ENCODE measurements around the gene OLIG1.

The OLIG1 gene

DNA sequence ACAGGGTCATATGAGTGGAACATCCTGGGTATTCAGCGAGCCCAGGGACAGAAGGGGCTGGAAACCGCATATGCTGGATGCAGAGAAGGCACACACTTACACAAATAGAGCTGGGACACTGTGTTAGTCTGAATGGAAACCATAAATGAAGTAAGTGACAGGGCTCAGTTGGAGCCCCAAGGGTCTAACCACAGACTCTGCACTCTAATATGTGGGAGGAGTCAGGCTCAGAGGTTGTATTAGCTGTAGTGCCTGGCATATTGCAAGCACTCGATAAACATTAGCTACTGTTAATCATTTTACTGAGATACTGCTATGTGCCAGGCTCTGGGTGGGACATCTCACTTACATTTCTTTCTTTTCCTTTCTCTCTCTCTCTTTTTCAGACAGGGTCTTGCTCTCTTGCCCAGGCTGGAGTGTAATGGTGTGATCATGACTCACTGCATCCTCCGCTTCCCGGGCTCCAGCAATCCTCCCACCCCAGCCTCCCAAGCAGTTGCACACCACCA lies 6.5 kb upstream of the OLIG1 start:
- DNase-seq (ENCODE audit: low read depth, low spot score), result no peak

DNA sequence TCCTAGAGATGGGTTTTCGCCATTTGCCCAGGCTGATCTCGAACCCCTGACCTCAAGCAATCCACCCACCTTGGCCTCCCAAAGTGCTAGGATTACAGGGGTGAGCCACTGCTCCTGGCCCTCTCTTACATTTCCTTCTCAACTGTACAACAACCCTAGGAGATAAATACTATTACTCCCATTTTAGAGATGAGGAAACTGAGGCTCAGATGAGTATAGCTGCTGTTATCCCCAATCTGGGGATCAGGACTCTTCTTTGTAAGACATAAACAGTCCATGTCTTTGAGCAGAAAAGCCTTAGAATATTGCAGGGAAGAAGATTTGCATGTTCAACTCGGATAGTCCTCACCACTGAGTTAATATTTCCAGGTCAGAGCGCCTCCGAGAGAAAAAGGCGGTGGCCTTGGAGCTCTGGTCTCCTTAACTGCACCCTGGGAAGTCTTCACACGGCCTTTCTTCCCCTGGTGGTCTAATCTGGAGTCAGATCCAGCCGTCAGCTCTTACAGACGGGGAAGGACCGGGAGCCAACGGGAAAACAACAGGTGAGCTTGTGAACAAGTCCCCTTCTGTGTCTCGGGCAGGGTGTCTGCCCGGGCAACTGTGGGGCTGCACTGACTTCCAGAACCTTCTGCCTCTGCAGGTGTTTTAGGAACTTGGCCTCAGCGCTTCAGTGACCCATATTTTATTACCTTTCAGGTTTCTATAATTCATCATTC lies 5.9 kb upstream of the OLIG1 start:
- DNase-seq (ENCODE audit: low read depth, low spot score), result no peak

DNA sequence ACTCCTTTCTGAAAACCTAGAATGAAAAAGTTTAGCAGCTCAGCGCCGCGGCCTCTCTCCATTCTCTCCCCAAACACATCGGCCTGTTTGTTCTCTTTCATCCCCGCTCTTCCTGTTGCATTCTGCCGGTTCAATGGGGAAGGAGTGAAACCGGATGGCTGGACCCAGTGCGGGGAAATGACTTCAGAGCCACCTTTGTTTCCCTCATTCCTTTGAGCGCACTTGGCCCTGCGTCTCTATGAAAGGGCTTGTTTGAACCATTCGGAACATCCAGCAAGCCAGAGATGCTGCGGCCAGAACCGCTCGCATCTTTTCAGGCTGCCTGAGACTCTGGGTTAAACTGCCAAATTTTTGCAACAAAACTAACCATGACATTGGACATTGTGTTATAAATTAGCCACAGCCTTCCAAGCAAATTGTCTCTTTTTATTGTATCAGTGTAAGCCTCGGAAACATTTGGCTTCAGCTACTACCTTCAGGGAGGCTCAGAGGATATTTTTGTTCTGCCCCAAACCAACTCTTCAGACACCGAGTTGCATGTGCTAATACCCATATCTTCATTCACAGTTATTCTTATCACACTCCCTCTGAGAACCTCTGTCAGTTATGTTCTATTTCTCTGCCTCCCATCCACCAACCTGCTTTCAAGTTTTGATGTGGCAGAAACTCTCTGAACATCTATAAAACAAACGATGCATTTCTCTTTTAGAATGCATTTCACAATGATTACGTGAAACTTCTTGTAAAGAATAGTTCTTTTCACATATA lies 5.1 kb upstream of the OLIG1 start:
- no peak for DNase-seq (ENCODE audit: low read depth, low spot score)

DNA sequence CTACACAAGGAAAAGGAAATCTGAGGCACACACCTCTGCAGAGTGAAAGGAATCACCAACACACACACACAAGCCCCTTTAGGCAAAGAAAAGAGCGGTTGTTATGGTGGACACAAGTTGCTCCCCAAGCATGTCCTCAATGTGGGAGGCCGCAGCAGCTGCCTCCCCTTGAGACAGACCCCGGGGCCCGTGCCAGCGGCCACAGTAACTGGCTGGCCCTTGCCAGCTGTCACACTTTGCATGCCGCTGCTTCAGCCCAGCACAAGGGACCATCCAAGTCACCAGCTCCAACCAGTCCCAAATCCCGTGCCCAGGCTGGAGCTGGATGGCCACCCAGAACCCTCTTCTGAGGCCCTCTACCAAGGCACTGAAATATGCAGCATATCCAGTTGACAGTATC lies 2.9 kb upstream of the OLIG1 start:
- no peak for DNase-seq (ENCODE audit: low read depth, low spot score)

DNA sequence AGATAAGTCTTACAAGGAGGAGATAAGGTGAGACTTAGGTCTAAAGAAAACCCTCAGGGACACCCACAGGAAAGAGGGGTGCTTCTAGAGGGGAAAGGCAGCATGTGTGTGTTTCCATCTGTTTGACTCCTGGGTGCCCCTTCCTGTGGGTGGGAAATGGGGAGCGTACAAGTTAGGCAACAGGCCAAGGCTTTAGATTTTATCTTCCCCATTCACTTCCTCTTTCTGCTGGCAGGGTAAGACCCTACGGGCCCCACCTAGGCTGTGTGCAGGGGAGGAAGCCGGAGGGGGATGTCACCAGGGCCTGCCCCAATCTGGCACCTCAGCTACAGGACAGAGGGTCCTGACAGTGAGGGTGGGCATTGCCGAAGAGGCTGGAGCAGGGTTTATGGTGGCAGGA lies 2.5 kb upstream of the OLIG1 start:
- DNase-seq (ENCODE audit: low read depth, low spot score), result no peak

DNA sequence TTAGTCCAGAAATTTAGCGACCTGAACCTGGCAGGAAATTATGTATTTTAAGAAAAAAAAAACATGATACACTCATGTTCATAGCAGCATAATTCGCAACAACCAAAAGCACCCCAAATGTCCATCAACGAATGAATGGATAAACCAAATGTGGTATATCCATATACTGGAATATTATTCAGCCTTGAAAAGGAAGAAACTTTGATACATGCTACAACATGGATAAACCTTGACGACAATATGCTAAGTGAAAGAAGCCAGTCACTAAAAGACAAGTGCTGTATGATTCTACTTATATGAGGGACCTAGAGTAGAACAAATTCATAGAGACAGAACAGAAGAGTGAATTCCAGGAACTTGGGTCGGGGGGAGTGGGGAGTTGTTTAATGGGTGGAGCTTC lies 698 bp upstream of the OLIG1 start:
- DNase-seq (ENCODE audit: low read depth, low spot score), result no peak

DNA sequence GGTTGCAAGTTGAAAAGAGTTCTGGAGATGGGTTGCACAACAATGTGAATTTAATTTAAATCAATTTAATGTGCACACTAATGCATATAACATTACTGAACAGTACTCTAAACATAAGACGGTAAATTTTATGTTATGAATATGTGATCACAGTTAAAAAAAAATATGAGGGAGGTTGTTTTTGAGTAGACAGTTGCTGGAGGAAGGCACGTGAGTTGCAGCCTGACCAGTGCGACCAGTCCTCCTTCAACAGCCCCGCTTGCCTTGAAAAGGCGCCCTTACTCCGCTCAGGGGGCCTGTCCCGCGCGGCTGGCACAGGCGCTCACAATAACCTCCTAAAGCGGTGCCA lies 322 bp upstream of the OLIG1 start:
- no peak for DNase-seq (ENCODE audit: low read depth, low spot score)

DNA sequence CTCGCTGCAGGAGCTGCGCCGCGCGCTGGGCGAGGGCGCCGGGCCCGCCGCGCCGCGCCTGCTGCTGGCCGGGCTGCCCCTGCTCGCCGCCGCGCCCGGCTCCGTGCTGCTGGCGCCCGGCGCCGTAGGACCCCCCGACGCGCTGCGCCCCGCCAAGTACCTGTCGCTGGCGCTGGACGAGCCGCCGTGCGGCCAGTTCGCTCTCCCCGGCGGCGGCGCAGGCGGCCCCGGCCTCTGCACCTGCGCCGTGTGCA lies 730 bp downstream of the OLIG1 start:
- DNase-seq (ENCODE audit: low read depth, low spot score), result no peak

DNA sequence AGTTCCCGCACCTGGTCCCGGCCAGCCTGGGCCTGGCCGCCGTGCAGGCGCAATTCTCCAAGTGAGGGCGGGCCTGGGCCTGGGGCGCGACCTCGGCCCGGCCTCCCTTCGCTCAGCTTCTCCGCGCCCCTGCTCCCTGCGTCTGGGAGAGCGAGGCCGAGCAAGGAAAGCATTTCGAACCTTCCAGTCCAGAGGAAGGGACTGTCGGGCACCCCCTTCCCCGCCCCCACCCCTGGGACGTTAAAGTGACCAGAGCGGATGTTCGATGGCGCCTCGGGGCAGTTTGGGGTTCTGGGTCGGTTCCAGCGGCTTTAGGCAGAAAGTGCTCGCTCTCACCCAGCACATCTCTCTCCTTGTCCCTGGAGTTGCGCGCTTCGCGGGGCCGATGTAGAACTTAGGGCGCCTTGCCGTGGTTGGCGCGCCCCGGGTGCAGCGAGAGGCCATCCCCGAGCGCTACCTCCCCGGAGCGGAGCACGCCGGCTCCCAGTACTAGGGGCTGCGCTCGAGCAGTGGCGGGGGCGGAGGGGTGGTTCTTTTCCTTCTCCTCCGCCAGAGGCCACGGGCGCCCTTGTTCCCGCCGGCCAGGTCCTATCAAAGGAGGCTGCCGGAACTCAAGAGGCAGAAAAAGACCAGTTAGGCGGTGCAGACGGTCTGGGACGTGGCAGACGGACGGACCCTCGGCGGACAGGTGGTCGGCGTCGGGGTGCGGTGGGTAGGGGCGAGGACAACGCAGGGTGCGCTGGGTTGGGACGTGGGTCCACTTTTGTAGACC lies 1.2 kb downstream of the OLIG1 start:
- DNase-seq (ENCODE audit: low read depth, low spot score), result no peak

DNA sequence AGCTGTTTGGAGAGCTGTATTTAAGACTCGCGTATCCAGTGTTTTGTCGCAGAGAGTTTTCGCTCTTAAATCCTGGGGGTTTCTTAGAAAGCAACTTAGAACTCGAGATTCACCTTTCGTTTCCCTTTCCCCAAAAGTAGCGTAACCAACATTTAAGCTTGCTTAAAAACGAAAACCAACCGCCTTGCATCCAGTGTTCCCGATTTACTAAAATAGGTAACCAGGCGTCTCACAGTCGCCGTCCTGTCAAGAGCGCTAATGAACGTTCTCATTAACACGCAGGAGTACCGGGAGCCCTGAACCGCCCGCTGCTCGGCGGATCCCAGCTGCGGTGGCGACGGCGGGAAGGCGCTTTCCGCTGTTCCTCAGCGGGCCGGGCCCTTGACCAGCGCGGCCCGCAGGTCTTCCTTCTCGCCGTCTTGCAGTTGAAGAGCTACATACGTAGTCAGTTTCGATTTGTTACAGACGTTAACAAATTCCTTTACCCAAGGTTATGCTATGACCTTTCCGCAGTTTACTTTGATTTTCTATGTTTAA lies 1.9 kb downstream of the OLIG1 start:
- no peak for DNase-seq (ENCODE audit: low read depth, low spot score)

DNA sequence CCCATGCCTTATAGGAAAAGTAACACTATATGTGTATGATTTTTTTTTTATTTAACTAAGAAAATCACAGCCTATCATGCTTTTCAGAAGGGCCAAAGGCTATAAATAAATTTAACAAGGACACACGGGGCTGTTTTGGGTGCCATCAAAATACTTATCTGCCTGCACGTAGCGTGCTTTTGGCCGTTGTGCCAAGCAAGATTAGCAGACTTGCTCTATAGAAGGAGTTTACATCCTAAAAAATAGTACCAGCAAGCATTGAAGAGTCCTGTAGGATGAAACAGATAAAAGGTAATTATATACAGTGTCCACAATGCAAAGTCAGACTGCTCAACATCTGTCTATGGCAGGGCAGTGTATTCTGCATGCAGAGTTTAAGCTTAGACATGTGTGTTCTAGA lies 3.7 kb downstream of the OLIG1 start:
- DNase-seq (ENCODE audit: low read depth, low spot score), result no peak

DNA sequence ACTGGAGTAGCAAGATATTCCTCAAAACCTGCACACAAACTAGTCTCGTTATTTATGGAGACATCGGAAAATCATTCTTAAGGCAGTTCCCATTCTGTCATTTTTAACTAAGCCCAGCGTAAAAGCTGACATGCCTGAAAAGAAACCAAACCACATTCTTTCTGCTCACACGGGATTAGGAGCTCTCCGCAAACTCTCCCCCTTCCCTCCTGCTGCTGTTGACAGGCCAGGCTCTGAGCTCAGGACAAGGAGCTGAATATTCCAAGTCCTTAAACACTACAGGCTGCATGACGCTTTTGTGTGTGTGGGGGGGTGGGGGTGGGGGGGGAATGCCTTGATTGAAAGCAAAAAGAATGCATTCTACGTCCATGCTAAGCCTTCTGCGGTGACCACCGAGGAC lies 5.2 kb downstream of the OLIG1 start:
- no peak for DNase-seq (ENCODE audit: low read depth, low spot score)

DNA sequence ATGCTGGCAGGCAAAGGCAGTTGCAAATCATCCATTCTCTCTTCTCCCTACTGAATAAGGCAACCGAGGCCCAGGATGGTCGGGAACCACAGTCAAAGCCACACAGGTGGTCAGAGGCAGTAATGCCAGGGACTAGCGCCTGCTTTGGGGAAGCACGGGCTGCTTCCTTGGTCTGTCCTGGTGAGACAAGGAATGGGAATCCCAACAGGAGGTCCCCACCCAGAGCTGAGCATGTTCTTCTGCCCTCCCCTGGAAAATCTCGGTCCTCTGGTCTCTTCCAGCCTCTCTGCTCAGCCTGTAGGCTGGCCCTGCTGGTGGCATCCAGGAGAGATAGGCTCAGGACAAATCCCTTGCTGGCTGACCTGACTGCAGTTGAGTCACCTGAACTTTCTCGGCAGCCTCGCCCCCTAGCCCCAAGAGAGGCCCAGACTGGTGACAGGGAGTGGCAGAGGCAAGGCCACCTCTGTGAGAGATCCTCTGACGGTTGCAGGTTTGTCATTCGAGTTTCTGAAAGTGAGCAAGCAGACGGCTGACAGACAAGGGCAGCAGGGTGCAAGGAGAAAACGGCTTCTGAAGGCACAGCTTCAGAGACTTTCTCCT lies 5.8 kb downstream of the OLIG1 start:
- no peak for DNase-seq (ENCODE audit: low read depth, low spot score)

DNA sequence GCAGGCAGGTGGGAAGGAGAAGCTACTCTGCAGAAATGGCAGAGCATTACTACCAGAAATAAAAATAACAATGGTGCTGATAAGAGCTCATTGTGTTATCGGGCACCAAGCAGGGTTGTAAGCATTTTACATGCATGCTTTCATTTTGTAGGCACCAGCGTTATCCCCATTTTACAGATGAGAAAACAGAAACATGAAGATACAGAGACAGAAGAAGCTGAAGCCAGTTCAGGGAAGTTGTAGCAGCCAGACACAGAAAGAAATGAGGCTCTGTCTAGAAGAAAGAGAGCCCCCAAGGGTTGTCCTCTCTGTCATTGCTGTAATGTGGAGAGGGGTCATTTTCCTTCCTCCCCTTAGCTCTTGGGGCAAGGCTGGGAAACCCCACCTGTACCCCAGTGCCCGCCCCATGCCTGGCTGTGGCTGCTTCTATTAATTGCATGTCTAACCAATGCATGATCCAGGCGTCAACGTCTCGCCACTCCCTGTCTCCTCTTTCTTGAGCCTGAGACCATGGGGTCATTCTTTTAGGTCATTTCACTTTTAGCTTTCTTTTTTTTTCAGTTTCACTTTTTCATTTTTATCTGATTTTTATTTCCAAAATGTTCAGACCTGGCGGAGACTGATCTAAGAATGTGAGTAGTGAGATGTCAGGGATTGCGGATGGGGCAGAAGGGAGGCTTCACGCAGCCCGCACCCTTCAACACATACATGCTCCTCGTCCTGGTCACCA lies 6.8 kb downstream of the OLIG1 start:
- no peak for DNase-seq (ENCODE audit: low read depth, low spot score)

DNA sequence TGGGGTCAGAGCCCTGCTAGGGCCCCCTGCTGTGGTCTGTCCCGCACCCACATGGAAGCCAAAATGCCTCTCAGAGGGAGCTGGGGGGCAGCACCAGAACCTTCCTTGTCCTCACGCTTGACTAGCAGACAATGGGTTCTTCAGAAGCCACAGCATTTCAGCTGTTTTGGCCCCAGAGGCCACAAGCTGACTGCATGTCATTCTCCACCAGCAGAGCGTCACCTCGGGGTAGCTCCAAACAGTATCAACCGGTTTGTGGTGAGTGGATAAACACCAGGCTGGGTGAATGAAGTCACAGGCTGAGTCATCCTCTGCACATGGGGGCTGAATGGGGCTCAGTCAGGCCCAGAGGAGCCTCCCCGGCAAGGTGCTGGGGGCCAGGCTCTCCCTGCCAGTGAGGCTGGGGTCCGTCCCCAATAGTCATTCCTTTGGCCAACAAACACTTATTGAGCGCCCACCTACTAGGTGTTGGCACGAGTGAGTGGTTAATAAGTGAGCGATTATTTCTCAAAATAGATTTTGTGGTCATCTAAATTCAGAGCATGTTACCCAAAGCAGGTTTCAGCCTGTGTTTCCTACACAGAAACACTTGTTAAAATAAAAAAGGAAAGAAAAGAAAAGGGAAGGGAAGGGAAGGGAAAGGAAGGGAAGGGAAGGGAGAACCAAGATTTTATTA lies 9.1 kb downstream of the OLIG1 start:
- no peak for DNase-seq (ENCODE audit: low read depth, low spot score)

DNA sequence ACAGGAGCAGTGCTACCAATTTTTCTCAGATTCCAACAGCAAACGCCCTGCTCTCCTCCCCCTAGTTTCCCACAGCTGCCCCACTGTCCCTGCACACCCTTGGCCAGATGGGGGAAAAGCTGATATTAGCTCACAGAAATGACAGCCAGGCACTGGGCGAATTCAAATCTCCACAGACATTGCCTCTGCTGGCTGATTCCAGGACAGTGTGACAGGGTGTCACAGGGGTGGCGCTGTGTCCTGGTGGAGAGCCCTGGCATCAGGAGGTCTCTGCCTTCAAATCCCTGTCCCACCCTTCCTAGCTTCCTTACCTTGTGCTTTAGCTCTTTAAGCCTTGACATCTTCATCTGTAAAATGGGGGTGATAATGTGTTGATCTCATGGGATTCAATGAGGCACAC lies 10.4 kb downstream of the OLIG1 start:
- DNase-seq (ENCODE audit: low read depth, low spot score), result no peak

DNA sequence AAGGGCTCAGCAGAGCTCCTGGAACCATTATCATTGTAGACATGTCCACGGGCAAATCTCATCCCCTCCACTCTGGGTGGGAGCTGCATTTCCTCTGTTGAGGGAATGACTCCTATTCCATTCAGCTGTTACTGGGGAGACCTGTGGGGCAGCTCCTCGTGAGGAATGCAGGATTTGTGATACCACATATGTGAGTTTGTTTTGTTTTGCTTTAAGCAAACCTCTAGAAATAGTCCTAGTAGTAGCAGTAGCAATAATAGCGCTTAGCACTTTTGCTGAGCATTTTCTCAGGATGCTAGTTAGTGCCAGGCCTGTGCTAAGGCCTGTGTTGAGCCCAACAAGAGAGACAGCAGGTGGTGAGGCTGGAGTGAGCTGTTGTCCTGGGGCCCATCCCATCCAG lies 10.8 kb downstream of the OLIG1 start:
- DNase-seq (ENCODE audit: low read depth, low spot score), result no peak

DNA sequence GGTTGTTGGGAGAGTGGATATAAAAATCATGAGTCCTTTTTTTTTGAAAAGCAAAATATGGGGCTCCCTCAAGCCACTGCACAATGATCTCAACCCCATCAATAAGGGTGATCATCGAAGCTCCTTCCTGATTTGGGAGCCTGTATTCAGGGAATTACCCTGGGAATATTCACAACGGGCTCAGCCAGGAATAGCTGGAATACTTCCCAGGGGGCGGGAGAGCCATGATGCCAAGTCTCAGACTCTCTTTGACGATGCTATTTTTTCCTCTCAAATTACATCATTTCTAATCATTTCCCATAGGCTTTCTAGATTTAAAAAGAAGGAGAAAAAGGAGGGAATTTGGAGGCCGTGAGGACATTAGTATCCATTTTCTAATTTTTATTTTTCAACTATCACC lies 18.4 kb downstream of the OLIG1 start:
- no peak for DNase-seq (ENCODE audit: low read depth, low spot score)

DNA sequence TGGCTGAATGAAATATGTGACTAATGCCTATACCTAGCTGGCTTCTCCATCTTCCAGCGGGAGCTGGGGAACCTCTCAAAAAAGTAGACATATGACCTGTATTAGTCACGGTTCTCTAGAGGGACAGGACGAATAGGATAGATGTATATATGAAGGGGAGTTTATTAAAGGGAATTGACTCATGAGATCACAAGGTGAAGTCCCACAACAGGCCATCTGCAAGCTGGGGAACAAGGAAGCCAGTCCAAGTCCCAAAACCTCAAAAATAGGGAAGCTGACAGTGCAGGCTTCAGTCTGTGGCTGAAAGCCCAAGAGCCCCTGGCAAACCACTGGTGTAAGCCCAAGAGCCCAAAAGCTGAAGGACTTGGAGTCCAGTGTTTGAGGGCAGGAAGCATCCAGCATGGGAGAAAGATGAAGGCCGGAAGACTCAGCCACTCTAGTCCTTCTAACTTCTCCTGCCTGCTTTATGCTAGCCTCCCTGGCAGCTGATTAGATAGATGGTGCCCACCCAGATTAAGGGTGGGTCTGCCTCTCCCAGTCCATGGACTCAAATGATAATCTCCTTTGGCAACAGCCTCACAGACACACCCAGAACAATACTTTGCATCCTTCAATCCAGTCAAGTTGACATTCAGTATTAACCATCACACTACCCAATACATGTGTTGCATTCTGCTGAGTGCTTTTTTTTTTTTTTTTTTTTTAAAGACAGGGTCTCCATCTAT lies 19.6 kb downstream of the OLIG1 start:
- DNase-seq (ENCODE audit: low read depth, low spot score), result no peak

DNA sequence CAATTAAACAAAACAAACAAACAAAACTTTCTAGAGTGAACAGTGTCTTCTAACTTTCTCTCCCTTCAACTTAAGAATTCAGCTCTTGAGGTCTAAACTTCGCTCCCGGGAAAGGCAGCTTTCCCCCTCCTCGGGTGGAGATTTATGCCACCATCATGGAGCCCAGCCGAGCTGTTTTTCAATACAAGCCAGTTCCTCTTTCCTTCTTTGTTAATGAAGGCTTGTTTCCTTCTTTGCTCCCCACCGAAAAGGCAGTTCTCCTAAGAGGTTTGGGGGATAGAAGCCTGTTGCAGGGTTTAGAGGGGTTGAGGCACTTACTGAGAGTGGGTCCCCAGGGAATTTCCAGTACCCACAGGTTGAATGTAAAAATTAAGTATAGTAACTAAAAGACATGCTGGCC lies 26.5 kb downstream of the OLIG1 start:
- DNase-seq (ENCODE audit: low read depth, low spot score), result no peak
